Lower lobe of right lung (tissue), 2 donors: ENCODE data around the gene PCSK5. TPM values are rescaled to one million over a fixed set of nuclear protein-coding genes. Genes with fewer than 3 reads are reported as not detected.
A peak's percentile ranks its signal among the peaks of the same experiment; 100 is the strongest.

Source experiments
- ATAC-seq, 2 donors: fragments of 200-7000 bp; cut with Tn5 transposase; one replicate each; pipeline ENCODE4 v1.9.1; 2020 to 2022; ENCODE audit warnings: mild to moderate bottlenecking in 2 of 2, moderate library complexity in 2 of 2
- DNase-seq: peaks from one replicate; pipeline ENCODE4 v3.0.0-alpha.2; 2020
- H3K27ac ChIP-seq: fragments of 200-600 bp; one replicate; pipeline ENCODE4 v1.8.0; 2022
- H3K27me3 ChIP-seq: fragments of 200-600 bp; one replicate; pipeline ENCODE4 v1.8.0; 2022; ENCODE audit warnings: low read depth
- H3K36me3 ChIP-seq: fragments of 200-600 bp; one replicate; pipeline ENCODE4 v1.8.0; 2022; ENCODE audit warnings: mild to moderate bottlenecking
- H3K4me1 ChIP-seq: fragments of 200-600 bp; one replicate; pipeline ENCODE4 v1.8.0; 2022
- H3K4me3 ChIP-seq: fragments of 200-600 bp; one replicate; pipeline ENCODE4 v1.8.0; 2022; ENCODE audit warnings: mild to moderate bottlenecking
- H3K9me3 ChIP-seq: fragments of 200-600 bp; one replicate; pipeline ENCODE4 v1.8.0; 2022
- CTCF ChIP-seq: fragments of 200-600 bp; IDR thresholded peaks from one replicate; pipeline ENCODE4 v1.8.0; 2022; ENCODE audit warnings: antibody characterized with exemption, mild to moderate bottlenecking
- intact Hi-C: fragments of 100-400 bp; cut with DNase I; formaldehyde crosslinking; loops from one replicate; pipeline ENCODE4 v1.11.0; 2022
- total RNA-seq: library from RNA; stranded (reverse); fragmentation: NEBNext Ultra II Directional; extraction: Animal tissue kit (Norgen Biotek cat#: 25700); gene quantifications from one replicate; pipeline ENCODE4 v1.2.1, GENCODE V29; 2021
- donor health status: DM: no; HTN: yes; CAD: no; lungs with severe emphysema.

PCSK5 gene
- total RNA-seq, 1 donor from 2014 or later: 18.1 TPM

GRCh38 chr9:75921391-75922127, 31.1 kb downstream of the PCSK5 start:
- ATAC-seq: no peak
- DNase-seq: no peak
- intact Hi-C loops: no loop called here

GRCh38 chr9:75926385-75926784, 35.9 kb downstream of the PCSK5 start:
- ATAC-seq (no peak), DNase-seq (no peak)
- Histone ChIP-seq H3K9me3 (no peaks in the 10 kb centered on the region), H3K36me3 (no peaks in the 10 kb centered on the region), H3K4me1 (peaks cover 10% of the 10 kb centered on the region), H3K27me3 (no peaks in the 10 kb centered on the region), H3K4me3 (no peak overlapping the region), H3K27ac (no peak overlapping the region)
- intact Hi-C loops: no loop called here
- TF ChIP-seq CTCF: no peak

More at GRCh38 chr9:75921391-75922127, 31.1 kb downstream of the PCSK5 start:
- H3K27ac ChIP-seq: no peak overlapping the region
- no peak for TF ChIP-seq CTCF
- H3K36me3 ChIP-seq: no peaks in the 10 kb centered on the region
- H3K4me1 ChIP-seq: no peaks in the 10 kb centered on the region
- H3K4me3 ChIP-seq: no peak overlapping the region
- H3K27me3 ChIP-seq: no peaks in the 10 kb centered on the region
- no peaks in the 10 kb centered on the region for H3K9me3 ChIP-seq

GRCh38 chr9:75927356-75927755, 36.9 kb downstream of the PCSK5 start:
- intact Hi-C loops: no loop called here
- no peak for TF ChIP-seq CTCF
- Histone ChIP-seq H3K4me3 (no peak overlapping the region), H3K27ac (no peak overlapping the region), H3K4me1 (peaks cover 16% of the 10 kb centered on the region), H3K27me3 (no peaks in the 10 kb centered on the region), H3K36me3 (no peaks in the 10 kb centered on the region), H3K9me3 (no peaks in the 10 kb centered on the region)
- ATAC-seq: no peak
- no peak for DNase-seq

- ATAC-seq: peak in 1 of 2 donors; percentile 33
These were observed 39.7 kb downstream of the PCSK5 start for GRCh38 chr9:75930190-75930589.

GRCh38 chr9:75930730-75931321, 40.4 kb downstream of the PCSK5 start:
- TF ChIP-seq CTCF: no peak
- no peak overlapping the region for H3K4me3 ChIP-seq

More at GRCh38 chr9:75930190-75930589, 39.7 kb downstream of the PCSK5 start:
- no peaks in the 10 kb centered on the region for H3K9me3 ChIP-seq
- H3K4me1 ChIP-seq: peaks cover 16% of the 10 kb centered on the region
- DNase-seq: no peak
- H3K36me3 ChIP-seq: no peaks in the 10 kb centered on the region
- no peak for TF ChIP-seq CTCF
- peak overlapping the region; percentile 63 for H3K27ac ChIP-seq
- H3K27me3 ChIP-seq: no peaks in the 10 kb centered on the region
- no peak overlapping the region for H3K4me3 ChIP-seq
- intact Hi-C loops: no loop called here

More at GRCh38 chr9:75930730-75931321, 40.4 kb downstream of the PCSK5 start:
- no peaks in the 10 kb centered on the region for H3K9me3 ChIP-seq
- ATAC-seq (peak; percentile 92 to 93), DNase-seq (peak; percentile 77)
- H3K27me3 ChIP-seq: no peaks in the 10 kb centered on the region
- intact Hi-C loops: no loop called here
- peaks cover 16% of the 10 kb centered on the region for H3K4me1 ChIP-seq
- peak overlapping the region; percentile 63 for H3K27ac ChIP-seq
- no peaks in the 10 kb centered on the region for H3K36me3 ChIP-seq
